Measurements from ENCODE around the gene SPATA16.

The SPATA16 gene

DNA sequence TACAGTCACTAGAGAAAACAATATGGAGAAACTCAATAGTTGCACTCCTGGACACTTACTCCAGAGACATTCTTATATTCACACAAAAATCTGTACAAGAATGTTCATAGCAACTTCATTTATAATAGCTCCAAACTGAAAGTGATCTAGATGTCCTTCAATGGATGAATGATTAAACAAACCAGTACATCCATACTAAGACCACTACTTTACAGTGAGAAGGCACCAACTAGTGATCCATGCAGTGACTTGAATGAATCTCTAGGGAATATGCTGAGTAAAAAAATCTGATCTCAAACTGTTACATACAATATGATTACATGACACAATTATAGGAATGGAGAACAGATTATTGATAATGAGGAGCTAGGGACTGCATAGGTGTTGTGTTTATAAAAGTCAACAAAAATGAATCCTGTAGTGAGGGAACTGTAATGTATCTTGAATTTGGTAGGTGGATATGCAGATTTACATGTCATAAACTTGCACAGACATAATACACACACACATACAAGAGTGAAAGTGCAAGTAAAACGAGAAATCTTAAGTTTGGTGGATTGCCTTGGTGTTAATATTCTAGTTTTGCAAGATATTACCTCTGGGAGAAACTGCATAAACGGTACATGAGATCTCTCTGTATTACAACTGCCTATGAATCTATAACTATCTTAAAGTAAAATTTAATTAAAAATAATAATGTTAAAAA, 85.7 kb downstream of the SPATA16 start:
- DNase-seq, result no peak
- H3K36me3 ChIP-seq (replicated peaks), result no peaks in the 10 kb centered on the region
- no peak overlapping the region for H3K4me3 ChIP-seq (ENCODE audit: low read depth, low read length)
- H3K27ac ChIP-seq, result no peak overlapping the region
- TF ChIP-seq CTCF (IDR thresholded peaks at IDR 0.05; ENCODE audit: low read depth, low read length, missing control alignments), result no peak
- in situ Hi-C loops (cut with HindIII; ENCODE audit: low pct_ligation_motif_present, low sequenced_read_pairs), result no loop called here
- H3K27me3 ChIP-seq (replicated peaks), result no peaks in the 10 kb centered on the region

GRCh38 chr3:173049360-173049759, 91.7 kb downstream of the SPATA16 start:
- in situ Hi-C loops (cut with HindIII; ENCODE audit: low pct_ligation_motif_present, low sequenced_read_pairs), result no loop called here
- no peak for TF ChIP-seq CTCF (IDR thresholded peaks at IDR 0.05; ENCODE audit: low read depth, low read length, missing control alignments)
- H3K27me3 ChIP-seq (replicated peaks), result no peaks in the 10 kb centered on the region
- DNase-seq, result no peak
- H3K27ac ChIP-seq, result no peak overlapping the region
- no peak overlapping the region for H3K4me3 ChIP-seq (ENCODE audit: low read depth, low read length)
- H3K36me3 ChIP-seq (replicated peaks), result no peaks in the 10 kb centered on the region

- DNase-seq, result no peak
- TF ChIP-seq CTCF (IDR thresholded peaks at IDR 0.05; ENCODE audit: low read depth, low read length, missing control alignments), result no peak
- H3K27me3 ChIP-seq (replicated peaks), result no peaks in the 10 kb centered on the region
- H3K27ac ChIP-seq, result no peak overlapping the region
- no peaks in the 10 kb centered on the region for H3K36me3 ChIP-seq (replicated peaks)
- no peak overlapping the region for H3K4me3 ChIP-seq (ENCODE audit: low read depth, low read length)
- in situ Hi-C loops (cut with HindIII; ENCODE audit: low pct_ligation_motif_present, low sequenced_read_pairs), result no loop called here
Observed at GRCh38 chr3:173045770-173046382, 95.2 kb downstream of the SPATA16 start.

DNA sequence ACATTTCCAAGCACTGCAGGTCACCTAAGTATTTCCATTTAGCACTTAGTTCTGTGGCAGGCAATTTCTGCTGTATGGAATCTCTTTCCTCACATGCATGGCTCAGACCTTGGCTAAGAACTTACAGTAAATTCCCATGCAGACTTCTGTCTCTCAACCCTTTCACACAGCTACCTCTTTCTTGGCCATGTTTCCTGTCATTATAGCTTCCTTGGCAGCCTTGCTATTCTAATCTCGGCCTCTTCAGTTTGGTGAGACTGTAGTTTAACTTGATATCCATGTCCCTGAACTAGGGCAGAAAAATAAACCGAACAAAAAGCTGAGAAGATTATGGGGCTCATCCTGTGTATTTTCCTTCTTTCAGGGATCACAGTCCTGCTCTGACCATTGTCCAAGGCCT, 96.0 kb downstream of the SPATA16 start:
- no peaks in the 10 kb centered on the region for H3K27me3 ChIP-seq (replicated peaks)
- no peak overlapping the region for H3K27ac ChIP-seq
- H3K36me3 ChIP-seq (replicated peaks), result no peaks in the 10 kb centered on the region
- H3K4me3 ChIP-seq (ENCODE audit: low read depth, low read length), result no peak overlapping the region
- DNase-seq, result no peak
- no peak for TF ChIP-seq CTCF (IDR thresholded peaks at IDR 0.05; ENCODE audit: low read depth, low read length, missing control alignments)
- in situ Hi-C loops (cut with HindIII; ENCODE audit: low pct_ligation_motif_present, low sequenced_read_pairs), result no loop called here

DNA sequence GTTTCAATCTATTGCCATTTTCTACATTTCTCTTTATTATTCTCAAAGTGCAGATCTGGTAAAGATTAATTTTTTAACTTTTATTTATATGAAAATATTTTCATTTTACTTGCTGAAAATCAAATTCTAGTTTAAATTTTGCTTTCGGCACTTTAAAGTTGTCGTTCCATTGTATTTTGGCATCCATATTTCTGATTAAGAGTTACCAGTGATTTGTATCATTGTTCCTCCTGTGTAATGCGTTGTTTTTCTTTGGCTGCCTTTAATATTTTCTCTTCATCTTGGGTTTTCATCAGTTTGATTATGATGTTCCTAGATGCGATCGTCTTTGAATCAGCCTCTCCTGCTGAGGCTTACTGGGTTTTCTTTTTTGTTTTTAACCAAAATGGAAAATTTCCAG, 97.3 kb downstream of the SPATA16 start:
- no peaks in the 10 kb centered on the region for H3K27me3 ChIP-seq (replicated peaks)
- no peak overlapping the region for H3K4me3 ChIP-seq (ENCODE audit: low read depth, low read length)
- no peak for DNase-seq
- TF ChIP-seq CTCF (IDR thresholded peaks at IDR 0.05; ENCODE audit: low read depth, low read length, missing control alignments), result no peak
- no peak overlapping the region for H3K27ac ChIP-seq
- in situ Hi-C loops (cut with HindIII; ENCODE audit: low pct_ligation_motif_present, low sequenced_read_pairs), result no loop called here
- no peaks in the 10 kb centered on the region for H3K36me3 ChIP-seq (replicated peaks)

GRCh38 chr3:173038484-173038871, 102.6 kb downstream of the SPATA16 start:
- in situ Hi-C loops (cut with HindIII; ENCODE audit: low pct_ligation_motif_present, low sequenced_read_pairs), result no loop called here
- no peak for DNase-seq
- Histone ChIP-seq H3K27me3 (replicated peaks) (no peaks in the 10 kb centered on the region), H3K36me3 (replicated peaks) (no peaks in the 10 kb centered on the region), H3K27ac (no peak overlapping the region), H3K4me3 (ENCODE audit: low read depth, low read length) (no peak overlapping the region)
- TF ChIP-seq CTCF (IDR thresholded peaks at IDR 0.05; ENCODE audit: low read depth, low read length, missing control alignments), result no peak

All from brain microvascular endothelial cell (primary cell).